GM18867 (cell line): ENCODE data around the gene TENM4.
A peak's percentile ranks its signal among the peaks of the same experiment; 100 is the strongest.

Source experiments
- ATAC-seq: cut with Tn5 transposase; IDR thresholded peaks from one replicate; pipeline ENCODE4 v1.9.1; 2021; ENCODE audit warnings: mild to moderate bottlenecking, moderate library complexity; ENCODE audit not compliant: unreplicated experiment

The TENM4 gene

GRCh38 chr11:78804991-78805390, 635.8 kb downstream of the TENM4 start:
- no peak for ATAC-seq

- ATAC-seq, result no peak
Measured at GRCh38 chr11:78803995-78804394, 636.8 kb downstream of the TENM4 start.

GRCh38 chr11:78802058-78802761, 638.6 kb downstream of the TENM4 start:
- no peak for ATAC-seq

- no peak for ATAC-seq
Measured at GRCh38 chr11:78801161-78801884, 639.5 kb downstream of the TENM4 start.

DNA sequence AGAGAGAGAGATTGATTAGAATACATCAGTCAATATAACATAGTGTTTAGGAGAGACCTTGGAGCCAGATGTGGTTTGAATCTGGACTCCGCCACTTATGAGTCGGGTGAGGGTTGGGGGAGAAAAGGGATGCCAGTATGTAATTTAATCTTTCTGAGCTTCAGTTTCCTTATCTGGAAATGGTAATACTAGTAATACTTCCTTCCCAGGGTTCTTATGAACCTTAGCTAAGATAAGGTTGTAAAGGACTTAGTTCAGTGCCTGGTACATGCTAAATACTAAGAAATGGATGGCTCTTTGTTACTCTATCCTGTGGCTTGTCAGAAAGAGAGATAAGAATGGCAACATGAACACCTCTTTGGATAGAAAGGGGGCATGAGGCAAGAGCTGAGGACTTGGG, 640.1 kb downstream of the TENM4 start:
- no peak for ATAC-seq

DNA sequence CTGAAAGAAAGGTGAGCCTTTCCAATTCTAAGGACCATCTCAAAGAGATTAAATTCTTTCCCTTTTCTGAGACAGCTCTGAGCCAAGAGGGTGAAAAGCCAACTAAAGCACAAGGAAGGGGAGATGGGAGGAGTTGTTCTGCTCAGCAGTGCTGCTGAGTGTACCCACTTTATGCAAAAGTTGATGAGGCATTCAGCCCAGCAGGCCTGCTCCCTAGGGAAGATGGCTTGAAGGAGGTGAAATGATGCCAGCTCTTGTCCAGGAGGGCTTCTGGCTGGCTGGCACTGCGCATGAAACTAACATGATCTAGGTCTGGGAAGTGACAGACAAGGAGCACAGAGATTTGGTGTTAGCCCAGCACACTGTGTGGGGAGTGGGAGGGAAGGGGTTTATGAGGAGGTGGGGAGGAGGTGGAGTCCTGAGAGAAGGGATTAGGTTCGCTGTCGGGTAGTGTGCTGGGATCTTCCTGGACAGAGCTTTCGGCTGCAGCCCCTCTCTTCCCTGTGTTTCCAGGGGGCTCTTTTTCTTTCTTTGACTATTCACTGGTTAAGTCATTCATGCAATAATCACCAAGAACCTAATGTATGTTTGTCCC, 640.6 kb downstream of the TENM4 start:
- ATAC-seq, result no peak

DNA sequence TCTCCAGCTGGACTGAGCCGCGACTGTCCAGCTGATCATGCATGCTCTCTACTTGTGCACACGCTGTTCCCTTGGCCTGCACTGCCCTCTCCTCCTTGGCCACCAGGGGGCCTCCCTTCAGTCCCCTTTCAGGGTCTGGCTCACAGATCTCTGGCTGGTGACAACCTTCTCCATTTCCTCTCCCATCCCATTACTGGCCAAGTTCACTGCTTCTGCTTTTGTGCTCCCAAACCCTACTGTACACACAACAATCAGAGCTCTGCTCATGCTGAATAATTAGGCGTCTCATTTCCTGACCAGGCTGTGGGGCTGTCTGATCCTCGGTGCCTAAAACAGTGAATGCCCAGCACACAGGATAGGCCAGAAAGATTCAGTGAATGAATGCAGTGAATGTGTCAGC, 642.2 kb downstream of the TENM4 start:
- peak; percentile 98 for ATAC-seq

- ATAC-seq, result no peak
Measured at GRCh38 chr11:78797559-78797958, 643.3 kb downstream of the TENM4 start.

DNA sequence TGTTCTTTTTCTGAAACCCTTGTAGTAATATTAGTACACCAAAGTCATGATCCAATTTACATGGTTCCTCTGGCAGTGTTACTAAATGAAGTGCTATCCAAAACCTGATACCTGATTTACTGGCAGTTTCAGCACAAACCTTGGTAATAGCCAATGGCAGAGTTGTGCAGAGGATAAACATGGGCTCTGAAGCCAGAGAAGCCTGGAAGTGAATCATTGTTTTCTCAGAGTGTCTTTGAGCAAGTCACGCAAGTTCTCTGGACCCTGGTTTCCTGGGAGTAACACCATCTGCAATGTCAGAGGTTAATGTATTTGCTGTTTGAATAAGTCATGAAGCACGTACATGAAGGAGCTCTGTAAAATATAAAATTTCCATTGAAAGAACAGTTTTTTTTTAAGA, 643.9 kb downstream of the TENM4 start:
- no peak for ATAC-seq

- no peak for ATAC-seq
Measured at GRCh38 chr11:78795621-78796261, 645.1 kb downstream of the TENM4 start.

- ATAC-seq, result no peak
Measured at GRCh38 chr11:78791964-78792363, 648.9 kb downstream of the TENM4 start.

GRCh38 chr11:78791254-78791653, 649.6 kb downstream of the TENM4 start:
- no peak for ATAC-seq

- ATAC-seq, result no peak
Measured at GRCh38 chr11:78790784-78791183, 650.0 kb downstream of the TENM4 start.

DNA sequence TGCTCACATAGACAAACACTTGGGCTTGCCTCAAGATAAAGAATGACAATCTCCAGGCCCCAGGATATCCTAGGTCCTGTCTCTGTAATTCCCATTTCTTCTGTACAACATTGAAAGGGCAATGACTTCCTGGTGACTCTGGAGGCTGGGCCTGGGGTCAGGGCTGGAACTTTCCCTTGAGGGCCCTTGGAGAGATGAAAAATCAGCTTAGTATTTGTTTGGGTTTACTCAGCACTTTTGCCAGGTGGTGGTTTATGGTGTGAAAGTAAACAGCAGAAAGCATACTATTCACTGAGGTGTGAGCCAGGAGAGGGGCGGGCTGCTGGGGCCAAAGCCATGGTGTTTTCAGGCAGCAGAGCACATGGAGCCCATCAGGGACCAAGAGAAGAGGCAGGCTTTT, 651.5 kb downstream of the TENM4 start:
- no peak for ATAC-seq

DNA sequence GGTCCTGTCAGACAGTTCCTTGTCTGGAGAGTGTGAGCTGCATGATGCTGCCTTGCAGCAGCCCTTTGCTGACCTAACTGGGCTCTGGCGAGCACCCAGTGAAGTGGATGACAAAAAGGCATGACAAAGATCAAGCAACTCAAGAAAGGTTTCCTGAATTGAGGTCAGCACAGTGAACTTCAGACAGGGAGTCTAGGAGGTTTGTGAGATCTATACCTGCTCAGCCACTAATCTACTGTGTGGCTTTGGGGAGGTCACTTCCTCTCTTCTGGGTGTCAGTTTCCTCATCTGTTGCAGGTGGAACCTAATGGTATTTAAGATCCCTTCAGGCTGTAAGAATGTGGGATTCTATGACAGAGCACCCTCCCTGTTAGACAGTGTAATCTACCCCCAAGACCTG, 652.3 kb downstream of the TENM4 start:
- no peak for ATAC-seq

- no peak for ATAC-seq
Measured at GRCh38 chr11:78787696-78788095, 653.1 kb downstream of the TENM4 start.

GRCh38 chr11:78786746-78787145, 654.1 kb downstream of the TENM4 start:
- ATAC-seq, result no peak

- ATAC-seq, result no peak
Measured at GRCh38 chr11:78786086-78786485, 654.7 kb downstream of the TENM4 start.

DNA sequence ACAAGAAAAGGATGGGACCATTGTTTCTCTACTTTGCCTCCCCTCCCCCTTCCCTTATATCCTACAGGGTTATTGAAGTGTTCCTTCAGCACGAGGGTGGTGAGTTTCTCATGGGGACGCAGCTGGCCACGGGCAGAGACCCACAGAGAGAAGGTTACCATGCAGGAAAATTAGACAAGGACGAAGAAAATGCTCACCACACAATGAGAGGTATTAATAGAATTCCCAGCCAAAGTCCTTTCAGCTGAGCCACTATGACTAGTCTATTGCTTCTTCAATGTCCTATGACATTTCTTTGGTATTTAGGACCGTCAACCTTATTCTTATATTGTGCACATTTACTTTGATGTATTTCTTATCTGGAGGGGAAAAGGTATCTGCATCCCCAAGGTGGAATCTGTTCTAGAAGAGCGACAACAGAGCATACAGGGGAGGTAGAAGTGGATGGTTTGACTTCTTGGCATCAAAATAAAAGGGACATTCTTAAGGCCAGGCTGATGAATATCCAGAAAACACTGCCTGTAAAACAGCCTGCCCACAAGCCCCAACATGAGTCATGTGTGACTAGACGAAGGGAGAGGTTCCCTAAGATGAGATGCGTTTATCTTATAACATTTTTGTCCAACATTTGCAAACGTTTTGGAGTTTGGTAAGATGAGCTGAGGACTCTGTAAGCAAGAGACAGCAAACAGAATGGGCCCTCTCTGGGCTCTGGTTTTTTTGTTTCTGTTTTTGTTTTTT, 656.3 kb downstream of the TENM4 start:
- no peak for ATAC-seq

DNA sequence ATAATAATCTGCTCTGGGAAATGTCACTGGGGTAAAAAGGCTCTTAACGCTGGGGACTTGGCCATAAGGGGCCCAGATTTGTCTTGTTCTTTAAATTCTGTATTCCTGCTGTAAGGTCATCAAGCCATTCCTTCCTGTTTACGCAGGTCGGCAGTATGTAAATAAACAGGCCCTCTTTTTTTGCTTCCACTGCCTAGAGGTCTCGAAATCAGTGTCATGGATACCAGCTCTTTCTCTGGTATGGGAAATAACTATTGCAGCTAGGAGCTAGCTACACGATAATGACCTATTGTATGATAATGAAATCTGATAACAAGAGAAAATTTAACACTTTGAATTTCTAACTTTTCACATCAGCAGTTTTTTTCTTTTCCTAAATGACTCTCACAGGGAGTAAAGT, 657.0 kb downstream of the TENM4 start:
- no peak for ATAC-seq

GRCh38 chr11:78783301-78783700, 657.5 kb downstream of the TENM4 start:
- no peak for ATAC-seq
